H9 (cell line): ENCODE data around the gene MGAT4A. TPM values are rescaled to one million over a fixed set of nuclear protein-coding genes. Genes with fewer than 3 reads are reported as not detected.
A peak's percentile ranks its signal among the peaks of the same experiment; 100 is the strongest.

Experiments used
- DNase-seq: peaks from one replicate; pipeline ENCODE4 v3.0.0-alpha.2; 2017
- H2AFZ ChIP-seq: one replicate; pipeline ENCODE4 v1.6.1; 2013; ENCODE audit warnings: mild to moderate bottlenecking, low read length, control low read depth, moderate library complexity
- H2AK5ac ChIP-seq: 2 replicates; pipeline ENCODE4 v1.6.1; 2013; ENCODE audit warnings: low read length, control low read depth, mixed read lengths; ENCODE audit not compliant: insufficient read length
- H2BK120ac ChIP-seq: one replicate; pipeline ENCODE4 v1.6.1; 2013; ENCODE audit warnings: low read depth, mild to moderate bottlenecking, low read length, control low read depth, inconsistent platforms; ENCODE audit not compliant: poor library complexity, severe bottlenecking
- H2BK12ac ChIP-seq: 2 replicates; pipeline ENCODE4 v1.6.1; 2013; ENCODE audit warnings: low read length, control low read depth, mixed read lengths, low read depth; ENCODE audit not compliant: insufficient read length
- H2BK15ac ChIP-seq: 2 replicates; pipeline ENCODE4 v1.6.1; 2013; ENCODE audit warnings: low read depth, low read length, control low read depth
- H2BK20ac ChIP-seq: one replicate; pipeline ENCODE4 v1.6.1; 2013; ENCODE audit warnings: low read depth, mild to moderate bottlenecking, low read length, control low read depth, inconsistent platforms; ENCODE audit not compliant: poor library complexity, severe bottlenecking
- H2BK5ac ChIP-seq: 2 replicates; pipeline ENCODE4 v1.6.1; 2013; ENCODE audit warnings: low read length, control low read depth, mixed read lengths; ENCODE audit not compliant: insufficient read length
- H3K14ac ChIP-seq: 2 replicates; pipeline ENCODE4 v1.6.1; 2013; ENCODE audit warnings: low read length, control low read depth; ENCODE audit not compliant: insufficient read depth
- H3K18ac ChIP-seq: 2 replicates; pipeline ENCODE4 v1.6.1; 2013; ENCODE audit warnings: low read depth, mild to moderate bottlenecking, mixed read lengths, low read length, control low read depth; ENCODE audit not compliant: insufficient read length
- H3K23ac ChIP-seq: 2 replicates; pipeline ENCODE4 v1.6.1; 2013; ENCODE audit warnings: low read length, control low read depth, mixed read lengths, low read depth; ENCODE audit not compliant: insufficient read length
- H3K23me2 ChIP-seq: 2 replicates; pipeline ENCODE4 v1.6.1; 2013; ENCODE audit warnings: low read depth, mild to moderate bottlenecking, mixed read lengths, low read length, control low read depth; ENCODE audit not compliant: insufficient read length, poor library complexity, severe bottlenecking
- H3K27ac ChIP-seq: 2 replicates; pipeline ENCODE4 v1.5.1; 2013; ENCODE audit warnings: low read length, control low read depth, mixed read lengths, low read depth; ENCODE audit not compliant: insufficient read length
- H3K27me3 ChIP-seq: 2 replicates; pipeline ENCODE4 v1.6.1; 2013; ENCODE audit warnings: low read length, control low read depth, inconsistent platforms; ENCODE audit not compliant: insufficient read depth
- H3K4ac ChIP-seq: 2 replicates; pipeline ENCODE4 v1.6.1; 2013; ENCODE audit warnings: low read depth, mild to moderate bottlenecking, control low read depth, inconsistent platforms, low read length, moderate library complexity
- H3K4me1 ChIP-seq: 2 replicates; pipeline ENCODE4 v1.6.1; 2013; ENCODE audit warnings: low read length, control low read depth, inconsistent platforms; ENCODE audit not compliant: insufficient read depth
- H3K4me2 ChIP-seq: 2 replicates; pipeline ENCODE4 v1.6.1; 2013; ENCODE audit warnings: low read length, control low read depth, mixed read lengths; ENCODE audit not compliant: insufficient read length, insufficient read depth
- H3K56ac ChIP-seq: 2 replicates; pipeline ENCODE4 v1.6.1; 2013; ENCODE audit warnings: low read depth, mild to moderate bottlenecking, mixed read lengths, low read length, control low read depth; ENCODE audit not compliant: insufficient read length
- H3K79me1 ChIP-seq: 2 replicates; pipeline ENCODE4 v1.6.1; 2013; ENCODE audit warnings: low read depth, mild to moderate bottlenecking, moderate library complexity, low read length, control low read depth, inconsistent platforms; ENCODE audit not compliant: insufficient read depth, poor library complexity, severe bottlenecking
- H3K79me2 ChIP-seq: 2 replicates; pipeline ENCODE4 v1.6.1; 2013; ENCODE audit warnings: low read length, control low read depth, inconsistent platforms; ENCODE audit not compliant: insufficient read depth
- H3K9ac ChIP-seq: 2 replicates; pipeline ENCODE4 v1.6.1; 2013; ENCODE audit warnings: low read length, control low read depth, mixed read lengths; ENCODE audit not compliant: insufficient read length; ENCODE audit errors: extremely low read depth
- H3K9me3 ChIP-seq: one replicate; pipeline ENCODE4 v1.6.1; 2013; ENCODE audit warnings: low read depth, low read length, inconsistent platforms; ENCODE audit not compliant: control insufficient read depth
- H3T11ph ChIP-seq: one replicate; pipeline ENCODE4 v1.6.1; 2013; ENCODE audit warnings: mild to moderate bottlenecking, low read length, control low read depth, inconsistent platforms
- H4K20me1 ChIP-seq: one replicate; pipeline ENCODE4 v1.6.1; 2013; ENCODE audit not compliant: control insufficient read depth, insufficient read length, insufficient read depth
- H4K5ac ChIP-seq: 2 replicates; pipeline ENCODE4 v1.6.1; 2013; ENCODE audit warnings: low read depth, mild to moderate bottlenecking, mixed read lengths, low read length, control low read depth; ENCODE audit not compliant: insufficient read length
- H4K8ac ChIP-seq: replicated peaks from 2 replicates; pipeline ENCODE4 v1.6.1; 2013; ENCODE audit warnings: low read length, control low read depth, mixed read lengths, low read depth; ENCODE audit not compliant: insufficient read length
- H4K91ac ChIP-seq: 2 replicates; pipeline ENCODE4 v1.6.1; 2013; ENCODE audit warnings: low read depth, mild to moderate bottlenecking, moderate library complexity, mixed read lengths, low read length, control low read depth; ENCODE audit not compliant: insufficient read length
- H3K27ac Mint-ChIP-seq, 3 experiments: 2 replicates in 2 of 3; 3 replicates in 1 of 3; pipeline ENCODE4 v1.8.0; 2020 to 2021; ENCODE audit warnings: mixed read lengths in 3 of 3, mild to moderate bottlenecking in 1 of 3, moderate library complexity in 1 of 3
- H3K27me3 Mint-ChIP-seq: 2 replicates; pipeline ENCODE4 v1.8.0; 2021; ENCODE audit warnings: low read depth, mild to moderate bottlenecking, moderate library complexity, mixed read lengths
- H3K36me3 Mint-ChIP-seq, 3 experiments: 2 replicates in 2 of 3; 3 replicates in 1 of 3; pipeline ENCODE4 v1.8.0; 2020 to 2021; ENCODE audit warnings: low read depth in 3 of 3, mixed read lengths in 3 of 3; ENCODE audit not compliant: insufficient read depth in 1 of 3
- H3K4me1 Mint-ChIP-seq, 2 experiments: 2 replicates each; pipeline ENCODE4 v1.8.0; 2020; ENCODE audit warnings: mixed read lengths in 2 of 2
- H3K4me3 Mint-ChIP-seq, 2 experiments: 2 replicates in 1 of 2; 3 replicates in 1 of 2; pipeline ENCODE4 v1.8.0; 2020 to 2021; ENCODE audit warnings: mild to moderate bottlenecking in 2 of 2, mixed read lengths in 2 of 2, moderate library complexity in 1 of 2
- H3K9me3 Mint-ChIP-seq, 2 experiments: 2 replicates in 1 of 2; 3 replicates in 1 of 2; pipeline ENCODE4 v1.8.0; 2020; ENCODE audit warnings: mild to moderate bottlenecking in 2 of 2, mixed read lengths in 2 of 2, moderate library complexity in 1 of 2
- CTCF ChIP-seq: fragments of 200-600 bp; sonication (generic); conservative IDR thresholded peaks from 3 replicates; pipeline ENCODE4 v1.8.0; 2021; ENCODE audit warnings: antibody characterized with exemption, mild to moderate bottlenecking
- WGBS: extraction: QIAGEN DNeasy Blood & Tissue Kit; methylation state at CpG from one replicate; pipeline ENCODE4 v1.1.7; 2013; ENCODE audit warnings: missing lambda C conversion rate, low lambda C conversion rate, mixed read lengths; ENCODE audit not compliant: insufficient read length; ENCODE audit errors: extremely low coverage; 5-methylcytosine and 5-hydroxymethylcytosine counted together
- total RNA-seq: library from RNA; stranded (reverse); gene quantifications from 2 replicates; pipeline ENCODE4 v1.2.1, GENCODE V29; 2021

The MGAT4A gene
- total RNA-seq, 1 experiment from 2014 or later = 3.5 TPM

- H3K27me3 ChIP-seq = no peaks in the 10 kb centered on the region
- no peaks in the 10 kb centered on the region; the same call in 1 of the 2 replicates for H3K4me1 ChIP-seq
- no peak overlapping the region for H4K91ac ChIP-seq
- H3K79me2 ChIP-seq = peaks cover 15% of the 10 kb centered on the region; the same call in 1 of the 2 replicates
- peaks cover 14% of the 10 kb centered on the region for H3K23me2 ChIP-seq
- peaks cover 4% of the 10 kb centered on the region for H4K20me1 ChIP-seq
- no peak overlapping the region for H2BK120ac ChIP-seq
- H2BK5ac ChIP-seq = no peak overlapping the region
- no peak overlapping the region for H2BK20ac ChIP-seq
- peak overlapping the region; percentile 91 to 96 (median 92) for H3K27ac Mint-ChIP-seq
- no peak overlapping the region for H2AFZ ChIP-seq
- H2BK12ac ChIP-seq = no peak overlapping the region
- H3K23ac ChIP-seq = no peak overlapping the region
- peaks cover 7% of the 10 kb centered on the region for H3K79me1 ChIP-seq
- no peak overlapping the region for H3K4ac ChIP-seq
- H2AK5ac ChIP-seq = no peak overlapping the region
- peaks cover 18 to 21% of the 10 kb centered on the region in 2 experiments for H3K4me1 Mint-ChIP-seq
- no peak for DNase-seq
- TF ChIP-seq CTCF = no peak
- no CpG with 5 or more reads among the region's 29 CpGs for WGBS
- no peak overlapping the region for H3K27ac ChIP-seq
- H3K4me3 Mint-ChIP-seq = peak overlapping the region; percentile 85 to 86
- peak overlapping the region; percentile 7 for H3K18ac ChIP-seq
- H3K27me3 Mint-ChIP-seq = no peaks in the 10 kb centered on the region
- no peak overlapping the region for H3T11ph ChIP-seq
- no peaks in the 10 kb centered on the region for H3K9me3 ChIP-seq
- peak overlapping the region; percentile 84 for H3K9ac ChIP-seq
- H4K8ac ChIP-seq = no peak overlapping the region
- peak overlapping the region; percentile 68; the same call in 1 of the 2 replicates for H3K14ac ChIP-seq
- H3K36me3 Mint-ChIP-seq = peaks cover 9 to 39% (median 38%) of the 10 kb centered on the region in 3 experiments; a peak in 6 of 7 replicates
- H4K5ac ChIP-seq = no peak overlapping the region
- H2BK15ac ChIP-seq = no peak overlapping the region
- no peak overlapping the region for H3K56ac ChIP-seq
- peak overlapping the region; percentile 95 for H3K4me2 ChIP-seq
- no peaks in the 10 kb centered on the region for H3K9me3 Mint-ChIP-seq
Observed at GRCh38 chr2:98608962-98609604, 121.8 kb downstream of the MGAT4A start.
